Endothelial cell of umbilical vein (primary cell): ENCODE measurements around the gene CCDC197.

ENCODE experiments used
- CTCF ChIP-seq, 2 donors: IDR thresholded peaks; 1 replicate in 1 of 2; 2 replicates in 1 of 2; pipeline ENCODE4 v1.5.1; 2011; ENCODE audit warnings: low read length in 2 of 2, mild to moderate bottlenecking in 2 of 2, moderate library complexity in 2 of 2, control low read depth in 1 of 2, inconsistent platforms in 1 of 2, low read depth in 1 of 2; ENCODE audit not compliant: insufficient read depth in 1 of 2; ENCODE audit errors: extremely low read depth in 1 of 2
- EZH2 ChIP-seq: IDR thresholded peaks from 2 replicates; pipeline ENCODE4 v1.6.1; 2012; ENCODE audit warnings: borderline replicate concordance, low read depth, mild to moderate bottlenecking, moderate library complexity, low read length, inconsistent platforms; ENCODE audit not compliant: severe bottlenecking
- POLR2A ChIP-seq: IDR thresholded peaks from 2 replicates; pipeline ENCODE4 v1.6.1; 2012; ENCODE audit warnings: low read depth, mild to moderate bottlenecking, control low read depth, low read length

- TF ChIP-seq CTCF (IDR thresholded peaks at IDR 0.05; ENCODE audit: extremely low read depth in 1 of 2, insufficient read depth in 1 of 2, low read depth in 1 of 2, low read length in 2 of 2) (no peak), EZH2 (no peak), POLR2A (no peak)
These were observed 39.1 kb upstream of the CCDC197 start for GRCh38 chr14:93957751-93958566.
